Endothelial cell (in vitro differentiated cells): ENCODE results near the gene GPD1L. TPM values are rescaled to one million over a fixed set of nuclear protein-coding genes. Genes with fewer than 3 reads are reported as not detected.

Experiments
- DNase-seq: peaks from one replicate; pipeline ENCODE4 v3.0.0; 2021; ENCODE audit warnings: low spot score
- H3K27ac Mint-ChIP-seq: one replicate; pipeline ENCODE4 v1.8.0; 2021; ENCODE audit warnings: mixed read lengths, inconsistent platforms; ENCODE audit not compliant: unreplicated experiment
- H3K27me3 Mint-ChIP-seq: one replicate; pipeline ENCODE4 v1.8.0; 2021; ENCODE audit warnings: mild to moderate bottlenecking, moderate library complexity, mixed read lengths, inconsistent platforms; ENCODE audit not compliant: unreplicated experiment
- H3K36me3 Mint-ChIP-seq: one replicate; pipeline ENCODE4 v1.8.0; 2021; ENCODE audit warnings: mild to moderate bottlenecking, low read depth, mixed read lengths, inconsistent platforms; ENCODE audit not compliant: unreplicated experiment
- H3K4me1 Mint-ChIP-seq: one replicate; pipeline ENCODE4 v1.8.0; 2021; ENCODE audit warnings: mild to moderate bottlenecking, mixed read lengths, inconsistent platforms; ENCODE audit not compliant: unreplicated experiment
- H3K4me3 Mint-ChIP-seq: one replicate; pipeline ENCODE4 v1.8.0; 2021; ENCODE audit warnings: mild to moderate bottlenecking, mixed read lengths, inconsistent platforms; ENCODE audit not compliant: unreplicated experiment
- H3K9me3 Mint-ChIP-seq: one replicate; pipeline ENCODE4 v1.8.0; 2021; ENCODE audit warnings: mixed read lengths, inconsistent platforms; ENCODE audit not compliant: unreplicated experiment
- CTCF ChIP-seq: fragments of 200-600 bp; sonication (generic); IDR thresholded peaks from one replicate; pipeline ENCODE4 v1.5.0; 2021; ENCODE audit warnings: antibody characterized with exemption; ENCODE audit not compliant: unreplicated experiment
- total RNA-seq: library from RNA; stranded (reverse); fragmentation: NEBNext Ultra II Directional; extraction: Animal tissue kit (Norgen Biotek cat#: 25700); gene quantifications from one replicate; pipeline ENCODE4 v1.2.1, GENCODE V29; 2021; ENCODE audit not compliant: unreplicated experiment

The GPD1L gene
- total RNA-seq, 1 donor from 2014 or later: 2.5 TPM

- Mint-ChIP-seq H3K27ac (no peak overlapping the region), H3K9me3 (no peaks in the 10 kb centered on the region), H3K4me3 (no peak overlapping the region), H3K4me1 (peaks cover 24% of the 10 kb centered on the region), H3K27me3 (peaks cover 11% of the 10 kb centered on the region), H3K36me3 (no peaks in the 10 kb centered on the region)
- TF ChIP-seq CTCF: no peak
- DNase-seq: no peak
Measured at GRCh38 chr3:32195995-32196540, 89.6 kb downstream of the GPD1L start.

GRCh38 chr3:32197991-32198390 is 91.6 kb downstream of the GPD1L start:
- Mint-ChIP-seq H3K36me3 (no peaks in the 10 kb centered on the region), H3K27me3 (peaks cover 10% of the 10 kb centered on the region), H3K4me1 (peaks cover 31% of the 10 kb centered on the region), H3K27ac (no peak overlapping the region), H3K9me3 (no peaks in the 10 kb centered on the region), H3K4me3 (no peak overlapping the region)
- no peak for DNase-seq
- no peak for TF ChIP-seq CTCF

GRCh38 chr3:32198714-32199113 is 92.3 kb downstream of the GPD1L start:
- H3K36me3 Mint-ChIP-seq: no peaks in the 10 kb centered on the region
- no peak for DNase-seq
- no peak overlapping the region for H3K27ac Mint-ChIP-seq
- no peak for TF ChIP-seq CTCF
- H3K4me1 Mint-ChIP-seq: peaks cover 31% of the 10 kb centered on the region
- H3K4me3 Mint-ChIP-seq: no peak overlapping the region
- peaks cover 10% of the 10 kb centered on the region for H3K27me3 Mint-ChIP-seq
- no peaks in the 10 kb centered on the region for H3K9me3 Mint-ChIP-seq

- DNase-seq: no peak
- no peak for TF ChIP-seq CTCF
- no peak overlapping the region for H3K4me3 Mint-ChIP-seq
Measured at GRCh38 chr3:32200490-32200889, 94.1 kb downstream of the GPD1L start.

GRCh38 chr3:32200992-32201758 is 94.8 kb downstream of the GPD1L start:
- no peak for TF ChIP-seq CTCF
- no peak for DNase-seq
- Mint-ChIP-seq H3K4me1 (peaks cover 20% of the 10 kb centered on the region), H3K27ac (no peak overlapping the region), H3K4me3 (no peak overlapping the region), H3K36me3 (no peaks in the 10 kb centered on the region), H3K9me3 (no peaks in the 10 kb centered on the region), H3K27me3 (peaks cover 10% of the 10 kb centered on the region)

More at GRCh38 chr3:32200490-32200889, 94.1 kb downstream of the GPD1L start:
- Mint-ChIP-seq H3K4me1 (peaks cover 20% of the 10 kb centered on the region), H3K27ac (no peak overlapping the region), H3K27me3 (peaks cover 10% of the 10 kb centered on the region), H3K36me3 (no peaks in the 10 kb centered on the region), H3K9me3 (no peaks in the 10 kb centered on the region)
